GM19463 (cell line): ENCODE data around the gene ZNF777.
"Not testable (repeated sequence)": the region's sequence is repeated elsewhere in the genome, so short reads cannot be mapped to it uniquely, and the experiment has no call there.

Experiments used
- ATAC-seq: cut with Tn5 transposase; IDR thresholded peaks from one replicate; pipeline ENCODE4 v1.9.1; 2021; ENCODE audit warnings: mild to moderate bottlenecking, moderate library complexity; ENCODE audit not compliant: unreplicated experiment

ZNF777 gene

DNA sequence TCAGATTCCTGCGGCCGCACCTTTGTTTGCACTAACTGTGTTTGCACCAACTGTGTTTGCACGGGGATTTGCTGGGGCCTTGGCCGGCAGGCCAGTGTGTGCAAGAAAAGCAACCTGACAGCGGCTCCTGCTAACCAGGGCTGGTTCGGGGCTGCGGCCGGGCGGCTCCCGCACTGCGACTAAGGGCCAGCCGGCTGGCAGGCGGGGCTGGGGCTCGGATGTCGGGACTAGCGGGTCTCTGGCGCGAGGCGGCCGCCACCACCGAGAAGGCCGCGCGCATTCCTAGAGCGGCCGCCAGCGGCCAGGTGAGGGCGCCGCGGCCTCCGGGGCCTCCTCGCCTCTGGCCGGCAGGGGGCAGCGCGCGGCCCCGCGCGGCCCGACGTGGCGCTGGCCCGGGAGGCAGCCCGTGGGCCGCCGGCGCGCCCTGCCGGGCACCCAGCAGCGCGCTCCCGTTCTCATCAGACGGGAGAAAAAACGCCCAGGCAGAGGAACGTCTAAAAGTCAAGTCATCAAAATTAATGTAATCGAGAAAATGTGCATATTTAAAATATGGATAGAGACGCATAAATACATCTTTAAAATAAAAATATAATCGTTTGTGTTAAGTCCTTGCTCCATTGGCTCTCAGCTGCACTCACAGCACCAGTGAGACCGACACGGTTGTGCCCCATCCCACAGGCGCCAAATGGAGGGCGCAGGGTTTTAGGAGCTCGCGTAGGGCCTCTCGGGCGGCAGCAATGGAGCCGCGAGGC is 38.5 kb downstream of the ZNF777 start:
- ATAC-seq: peak; percentile 98

- no peak for ATAC-seq
Measured at GRCh38 chr7:149420006-149420405, 40.9 kb downstream of the ZNF777 start.

DNA sequence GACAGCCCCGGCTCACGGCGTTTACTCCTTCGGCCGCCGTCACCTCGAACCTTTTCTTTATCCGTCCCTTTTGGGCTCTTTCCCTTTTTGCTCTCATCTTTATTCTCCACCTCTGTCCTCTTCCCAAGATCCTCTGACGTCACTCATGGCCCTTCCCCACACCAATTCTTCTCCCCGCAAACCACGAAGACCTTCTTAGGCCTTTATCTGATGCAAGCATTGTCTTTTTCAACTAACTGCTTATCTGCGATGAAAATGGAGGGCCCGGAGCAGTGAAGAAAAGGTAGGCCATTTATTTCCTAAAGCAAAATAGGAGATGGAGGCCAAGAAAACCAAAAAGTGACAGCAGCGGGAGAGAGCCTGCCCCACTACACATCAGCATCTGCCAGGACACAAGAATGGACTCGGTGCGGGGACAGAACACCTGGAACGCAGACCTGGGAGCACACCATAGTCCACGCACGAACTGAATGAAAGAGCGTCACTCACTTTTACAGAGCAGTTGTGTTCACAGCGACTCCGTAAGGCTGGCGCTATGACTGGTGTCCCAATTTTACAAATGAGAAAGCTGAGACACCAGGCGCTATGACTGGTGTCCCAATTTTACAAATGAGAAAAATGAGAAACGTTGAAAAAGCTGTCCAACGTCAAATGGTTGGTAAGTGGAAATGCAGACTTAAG is 45.3 kb downstream of the ZNF777 start:
- ATAC-seq: no peak

GRCh38 chr7:149414745-149415390 is 46.0 kb downstream of the ZNF777 start:
- no peak for ATAC-seq

GRCh38 chr7:149414171-149414570 is 46.7 kb downstream of the ZNF777 start:
- no peak for ATAC-seq

DNA sequence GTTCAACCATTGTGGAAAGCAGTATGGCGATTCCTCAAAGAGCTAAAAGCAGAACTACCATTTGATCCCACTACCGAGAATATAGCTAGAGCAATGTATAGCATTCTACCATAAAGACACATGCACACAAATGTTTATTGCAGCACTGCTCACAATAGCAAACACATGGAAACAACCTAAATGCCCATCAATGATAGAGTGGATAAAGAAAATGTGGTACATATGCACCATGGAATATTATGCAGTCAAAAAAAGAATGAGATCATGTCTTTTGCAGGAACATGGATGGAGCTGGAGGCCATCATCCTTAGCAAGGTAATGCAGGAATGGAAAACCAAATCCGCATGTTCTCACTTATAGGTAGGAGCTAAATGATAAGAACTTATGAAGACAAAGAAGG is 47.8 kb downstream of the ZNF777 start:
- ATAC-seq: not testable (repeated sequence)

DNA sequence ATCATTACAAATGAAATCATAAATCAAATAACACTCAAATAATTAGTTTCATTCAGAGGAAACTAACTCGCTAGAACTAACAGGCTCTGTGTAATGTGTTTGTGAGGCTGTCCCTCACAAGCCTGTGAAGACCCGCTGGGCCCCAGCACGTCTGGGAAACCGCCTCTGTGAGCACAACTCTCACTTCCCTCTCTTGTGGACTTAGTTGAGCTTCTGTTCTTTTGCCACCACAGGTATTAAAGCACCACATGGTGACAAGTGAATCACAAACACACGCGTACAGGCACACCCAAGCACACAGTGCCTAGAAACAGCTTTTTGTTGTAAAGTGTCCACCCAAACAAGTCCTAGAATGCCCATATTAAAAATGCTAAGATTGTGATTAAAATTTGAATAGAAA is 51.0 kb downstream of the ZNF777 start:
- ATAC-seq: no peak

GRCh38 chr7:149404825-149405224 is 56.0 kb downstream of the ZNF777 start:
- no peak for ATAC-seq

DNA sequence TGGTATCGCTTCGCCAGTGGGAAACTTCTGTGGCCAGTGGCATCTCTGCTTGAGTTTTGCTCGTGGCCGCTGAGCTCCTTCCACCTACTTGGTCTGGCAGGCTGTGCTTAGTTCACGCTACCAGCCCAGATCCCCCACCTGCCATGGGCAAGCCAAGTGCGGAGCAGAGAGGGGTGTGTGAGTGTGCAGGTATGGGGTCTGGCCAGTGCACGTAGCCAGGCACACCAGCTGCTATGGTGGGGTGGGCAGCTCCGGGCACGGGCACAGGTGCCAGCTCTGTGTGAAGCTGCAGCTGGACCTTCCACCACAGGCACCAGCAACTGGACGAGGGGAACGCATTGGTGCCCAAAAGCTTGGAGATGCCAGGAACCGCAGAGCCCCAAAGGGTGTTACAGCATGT is 56.5 kb downstream of the ZNF777 start:
- ATAC-seq: no peak

GRCh38 chr7:149398195-149398820 is 62.6 kb downstream of the ZNF777 start:
- ATAC-seq: no peak

GRCh38 chr7:149397470-149398043 is 63.3 kb downstream of the ZNF777 start:
- no peak for ATAC-seq

GRCh38 chr7:149388550-149389335 is 72.1 kb downstream of the ZNF777 start:
- not testable (repeated sequence) for ATAC-seq

GRCh38 chr7:149386514-149386913 is 74.3 kb downstream of the ZNF777 start:
- not testable (repeated sequence) for ATAC-seq

DNA sequence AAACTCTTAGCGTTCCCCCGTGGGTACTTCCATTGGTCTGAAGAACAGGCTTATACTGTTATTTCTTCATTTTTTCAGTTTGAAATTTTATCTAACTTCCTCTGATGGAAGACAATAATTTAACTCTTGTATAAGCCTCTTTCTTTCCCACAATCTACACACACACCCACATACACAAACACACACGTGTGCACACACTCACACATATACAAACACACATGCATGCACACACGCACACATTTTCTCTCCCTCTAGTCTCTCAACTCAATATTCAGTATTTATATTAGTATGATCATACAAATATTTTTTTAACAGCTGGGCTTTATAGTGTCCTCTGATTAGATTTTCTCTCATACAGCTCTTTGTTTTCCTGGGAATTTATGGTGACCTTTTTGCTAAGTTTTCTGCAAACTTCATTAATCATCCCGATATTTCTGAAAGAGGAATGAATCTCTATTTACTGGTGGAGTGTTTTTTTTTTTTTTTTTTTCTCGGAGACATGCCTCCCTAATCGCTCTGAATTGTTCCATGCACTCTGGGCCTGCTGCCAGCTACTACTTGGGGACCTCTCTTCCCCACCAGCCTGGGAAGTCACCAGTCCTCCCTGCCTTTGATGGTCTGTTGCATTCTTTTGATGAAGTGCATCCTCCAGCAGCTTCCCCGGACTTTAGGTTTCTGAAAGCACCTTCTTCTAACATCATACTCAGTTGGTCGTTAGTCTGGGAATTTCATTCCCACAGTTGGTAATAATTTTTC is 75.5 kb downstream of the ZNF777 start:
- ATAC-seq: no peak
